HG03025 (cell line): ENCODE measurements around the gene RBM18.

Source experiments
- ATAC-seq: cut with Tn5 transposase; IDR thresholded peaks from one replicate; pipeline ENCODE4 v1.9.1; 2021; ENCODE audit warnings: mild to moderate bottlenecking, moderate library complexity; ENCODE audit not compliant: unreplicated experiment, low FRiP score

RBM18 gene, protein sequence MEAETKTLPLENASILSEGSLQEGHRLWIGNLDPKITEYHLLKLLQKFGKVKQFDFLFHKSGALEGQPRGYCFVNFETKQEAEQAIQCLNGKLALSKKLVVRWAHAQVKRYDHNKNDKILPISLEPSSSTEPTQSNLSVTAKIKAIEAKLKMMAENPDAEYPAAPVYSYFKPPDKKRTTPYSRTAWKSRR

DNA sequence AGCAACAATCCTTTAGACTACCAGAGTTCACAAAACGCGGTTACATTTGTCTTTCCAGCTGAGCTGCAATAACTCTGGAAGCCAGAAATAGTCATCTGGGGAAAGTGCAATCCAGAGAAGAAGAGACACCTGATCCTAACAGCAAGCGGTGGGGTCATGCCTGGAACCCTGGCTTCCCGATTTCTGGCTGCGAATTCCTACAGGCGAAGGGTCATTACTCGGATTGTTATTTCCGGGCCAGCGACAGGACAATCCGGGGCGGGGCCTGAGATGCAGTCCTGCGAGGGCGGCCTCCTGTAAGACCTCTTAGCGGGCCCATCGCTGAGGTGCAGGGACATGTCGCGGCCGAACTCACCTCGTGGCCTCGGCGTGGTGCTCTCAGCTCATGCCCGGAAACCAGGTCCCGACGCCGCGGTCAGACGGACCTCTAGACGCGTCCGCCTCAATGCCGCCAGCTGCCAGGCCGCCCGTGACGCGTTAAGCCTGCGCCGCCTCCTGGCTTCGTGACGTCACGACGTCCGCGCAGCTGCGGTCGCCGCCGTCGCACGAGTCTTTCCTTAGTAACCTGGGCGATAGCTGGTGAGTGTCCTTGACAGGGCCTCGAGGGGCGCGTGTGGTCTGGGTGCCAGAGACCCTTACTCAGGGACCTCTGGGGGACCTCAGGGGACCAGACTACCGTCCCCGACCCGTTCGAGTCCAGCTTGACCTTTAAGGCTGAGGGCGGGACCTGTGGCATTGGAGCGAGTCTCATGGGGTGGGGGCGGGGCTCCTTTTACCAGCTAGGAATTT is at the start of gene RBM18, which contains the start of gene MRRF:
Gene RBM18, minus strand, starts transcription at position 481 of the 789 bp plus-strand sequence. CDS start 3,348 bp downstream, outside the sequence.
Gene MRRF, plus strand, starts transcription at position 523 of the 789 bp plus-strand sequence. CDS start 6,010 bp downstream, outside the sequence.
- peak; percentile 89 for ATAC-seq

GRCh38 chr9:122314165-122314564 is 49.5 kb upstream of the RBM18 start:
- ATAC-seq, result no peak

DNA sequence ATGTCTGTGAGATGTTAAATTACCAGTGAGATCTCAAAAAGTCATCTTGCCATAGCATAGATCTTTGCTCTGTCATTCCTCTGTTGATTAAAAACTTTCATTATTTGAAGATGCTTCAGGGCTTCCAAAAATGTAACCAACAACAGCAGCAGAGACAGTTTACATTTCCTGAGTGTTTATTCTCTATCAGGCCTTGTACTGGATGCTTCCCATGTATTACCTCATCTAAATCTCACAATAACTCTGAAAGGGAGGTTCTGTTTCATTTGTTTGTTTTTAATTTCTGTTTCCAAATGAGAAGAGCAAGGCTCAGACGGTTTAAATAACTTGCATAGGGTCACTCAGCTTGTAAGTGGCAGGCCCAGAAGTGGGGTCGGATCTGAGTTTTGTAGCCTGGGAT is 45.2 kb upstream of the RBM18 start:
- no peak for ATAC-seq

DNA sequence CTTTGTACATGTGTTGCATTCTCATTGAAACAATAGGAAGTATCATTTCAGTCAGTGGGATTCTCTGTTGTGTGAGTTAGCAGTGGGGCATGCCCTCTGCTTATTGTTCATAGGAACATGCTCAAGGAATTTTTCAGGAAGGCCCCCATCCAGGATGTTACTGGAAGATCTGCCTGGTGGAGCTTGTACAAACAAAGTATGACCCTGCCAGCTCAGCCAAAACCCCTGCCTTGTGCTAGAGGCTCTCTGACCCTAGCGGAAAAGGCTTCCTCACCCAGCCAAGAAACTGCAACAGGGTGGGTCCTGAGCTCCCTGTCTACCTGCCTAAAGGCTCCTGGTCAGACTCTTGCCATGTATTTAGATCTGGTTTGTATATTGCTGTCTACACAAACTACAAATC is 43.3 kb upstream of the RBM18 start:
- no peak for ATAC-seq

DNA sequence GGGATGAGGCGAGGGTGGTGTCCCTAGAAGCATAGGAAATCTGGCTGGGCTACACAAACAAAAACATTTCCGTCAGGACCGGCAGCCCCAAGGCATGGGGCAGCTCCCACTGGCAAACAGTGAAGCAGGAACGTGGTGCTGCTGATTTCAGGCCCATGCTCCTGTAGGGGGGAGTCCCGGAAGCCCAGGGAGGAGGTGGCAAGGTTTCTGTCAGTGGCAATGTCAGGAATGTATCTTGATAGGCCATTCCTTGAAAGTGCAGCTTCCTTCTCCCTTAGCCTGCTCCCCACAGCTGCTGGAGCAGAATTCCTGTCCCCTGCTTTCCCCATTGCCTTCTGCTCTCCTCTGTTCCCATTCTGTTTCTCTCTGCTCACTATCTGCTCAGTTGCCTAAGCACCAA is 42.4 kb upstream of the RBM18 start:
- ATAC-seq, result no peak

DNA sequence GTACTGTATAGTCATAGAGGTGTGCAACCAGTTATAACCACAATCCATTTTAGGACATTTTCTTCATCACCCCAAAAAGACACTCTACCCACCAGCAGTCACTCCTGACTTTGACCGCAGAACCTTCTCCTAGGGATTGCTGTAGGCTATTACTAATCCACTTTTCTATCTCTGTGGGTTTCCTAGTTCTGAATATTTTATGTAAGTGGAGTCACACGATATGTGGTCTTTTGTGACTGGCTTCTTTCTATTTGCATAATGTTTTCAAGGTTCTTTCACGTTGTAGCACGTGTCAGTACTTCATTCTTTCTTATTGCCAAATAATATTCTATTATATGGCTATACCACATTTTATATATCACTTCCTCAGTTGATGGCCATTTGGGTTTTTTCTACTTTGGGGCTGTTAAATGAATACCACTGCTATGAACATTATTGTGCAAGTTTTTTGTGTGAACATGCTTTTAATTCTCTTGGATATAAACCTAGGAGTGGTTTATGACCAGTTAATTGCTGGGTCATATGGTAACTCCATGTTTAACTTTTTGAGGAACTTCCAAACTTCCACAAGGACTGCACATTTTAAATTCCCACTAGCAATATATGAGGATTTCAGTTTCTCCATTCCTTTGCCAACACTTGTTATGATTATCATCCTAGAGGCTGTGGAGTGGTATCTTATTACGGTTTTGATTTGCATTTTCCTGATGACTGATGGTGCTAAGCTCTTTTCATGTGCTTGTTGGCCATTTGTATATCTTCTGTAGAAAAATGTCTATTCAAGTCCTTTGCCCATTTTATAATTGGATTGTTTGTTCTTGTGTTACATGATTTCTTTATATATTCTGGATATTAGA is 37.8 kb upstream of the RBM18 start:
- no peak for ATAC-seq

- ATAC-seq, result no peak
These were observed 32.9 kb upstream of the RBM18 start for GRCh38 chr9:122297512-122297911.

DNA sequence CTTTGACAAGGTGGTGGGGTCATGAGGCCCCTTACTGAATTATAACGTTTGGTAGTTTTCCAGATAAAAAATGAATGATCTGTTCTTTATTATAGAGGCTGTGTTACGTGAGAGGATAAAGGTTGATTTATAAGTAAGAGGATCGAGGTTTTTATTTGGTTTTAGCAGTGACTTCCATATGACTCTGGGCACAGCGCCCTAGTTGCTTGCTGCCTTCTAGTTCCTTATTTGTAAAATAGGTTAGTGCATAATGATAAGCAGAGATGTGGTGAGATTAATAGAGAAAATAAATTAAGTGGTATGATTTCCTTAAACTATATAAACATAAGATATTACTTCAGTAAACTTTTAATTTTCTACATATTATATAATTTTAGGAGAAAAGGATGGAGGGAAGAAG is 29.9 kb upstream of the RBM18 start:
- ATAC-seq, result no peak

DNA sequence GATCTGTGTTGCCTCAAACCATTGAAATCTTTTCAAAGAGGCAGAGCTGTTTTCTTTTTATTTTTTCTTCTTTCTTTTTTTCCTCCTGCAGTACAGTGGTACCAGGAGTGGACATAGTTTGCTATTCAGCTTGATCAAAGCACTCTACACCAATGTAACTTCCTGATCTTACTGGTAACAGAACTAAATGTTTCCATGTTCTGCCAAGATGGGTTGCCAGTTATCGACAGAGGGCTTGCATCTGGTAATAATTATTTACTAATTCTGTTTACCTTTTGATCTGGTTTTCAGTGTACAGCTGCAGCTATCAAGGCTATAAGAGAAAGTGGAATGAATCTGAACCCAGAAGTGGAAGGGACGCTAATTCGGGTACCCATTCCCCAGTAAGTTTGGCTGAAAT is 26.8 kb upstream of the RBM18 start:
- no peak for ATAC-seq

DNA sequence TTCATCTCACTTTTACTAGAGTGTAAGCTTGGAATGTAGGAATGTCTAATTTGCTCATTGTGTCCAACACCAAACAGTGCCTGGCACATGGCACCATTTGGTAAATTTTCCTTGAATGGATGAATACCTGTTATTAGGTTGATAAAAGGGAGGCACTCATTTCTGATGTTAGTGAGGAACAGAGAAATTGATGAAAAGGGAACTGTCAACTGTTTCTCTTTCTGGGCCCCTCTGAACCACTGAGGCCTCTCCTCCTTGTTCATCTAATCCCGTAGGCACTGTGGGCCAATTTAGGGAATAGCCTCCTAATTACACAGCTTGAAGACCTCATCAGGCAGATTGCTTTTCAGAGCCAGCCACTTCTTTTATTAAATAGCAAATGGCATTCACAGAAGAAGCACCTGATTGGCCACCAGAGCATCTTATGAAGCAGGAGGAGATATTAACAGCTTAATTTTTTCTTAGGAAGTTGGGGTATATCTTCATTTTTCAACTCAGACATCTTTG is 22.6 kb upstream of the RBM18 start:
- no peak for ATAC-seq

- no peak for ATAC-seq
These were observed 22.1 kb upstream of the RBM18 start for GRCh38 chr9:122286764-122287163.

- no peak for ATAC-seq
These were observed 16.7 kb upstream of the RBM18 start for GRCh38 chr9:122281368-122281767.

DNA sequence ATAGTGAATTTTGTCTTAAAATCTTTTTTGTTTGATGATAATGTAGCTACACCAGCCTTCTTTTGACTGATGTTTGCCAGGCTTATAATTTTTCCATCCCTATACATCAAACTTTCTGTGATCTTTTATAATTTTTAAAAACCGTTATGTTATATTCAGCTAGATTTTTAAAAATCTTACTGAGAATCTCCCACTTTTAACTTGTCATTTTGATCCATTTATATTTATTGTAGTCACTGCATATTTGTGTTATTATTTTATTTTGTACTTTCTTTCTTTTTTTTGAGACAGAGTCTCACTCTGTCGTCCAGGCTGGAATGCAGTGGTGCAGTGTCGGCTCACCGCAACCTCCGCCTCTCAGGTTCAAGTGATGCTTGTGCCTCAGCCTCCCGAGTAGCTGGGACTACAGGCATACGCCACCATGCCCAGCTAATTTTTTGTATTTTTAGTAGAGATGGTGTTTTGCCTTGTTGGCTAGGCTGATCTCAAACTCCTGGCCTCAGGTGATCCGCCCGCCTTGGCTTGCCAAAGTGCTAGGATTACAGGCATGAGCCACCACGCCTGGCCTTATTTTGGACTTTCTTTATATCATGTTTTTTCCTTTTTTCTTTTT is 12.8 kb upstream of the RBM18 start:
- ATAC-seq, result no peak

GRCh38 chr9:122276096-122276495 is 11.5 kb upstream of the RBM18 start:
- ATAC-seq, result no peak

- no peak for ATAC-seq
These were observed 9.4 kb upstream of the RBM18 start for GRCh38 chr9:122274055-122274454.

- no peak for ATAC-seq
These were observed 3.6 kb upstream of the RBM18 start for GRCh38 chr9:122268041-122268814.

DNA sequence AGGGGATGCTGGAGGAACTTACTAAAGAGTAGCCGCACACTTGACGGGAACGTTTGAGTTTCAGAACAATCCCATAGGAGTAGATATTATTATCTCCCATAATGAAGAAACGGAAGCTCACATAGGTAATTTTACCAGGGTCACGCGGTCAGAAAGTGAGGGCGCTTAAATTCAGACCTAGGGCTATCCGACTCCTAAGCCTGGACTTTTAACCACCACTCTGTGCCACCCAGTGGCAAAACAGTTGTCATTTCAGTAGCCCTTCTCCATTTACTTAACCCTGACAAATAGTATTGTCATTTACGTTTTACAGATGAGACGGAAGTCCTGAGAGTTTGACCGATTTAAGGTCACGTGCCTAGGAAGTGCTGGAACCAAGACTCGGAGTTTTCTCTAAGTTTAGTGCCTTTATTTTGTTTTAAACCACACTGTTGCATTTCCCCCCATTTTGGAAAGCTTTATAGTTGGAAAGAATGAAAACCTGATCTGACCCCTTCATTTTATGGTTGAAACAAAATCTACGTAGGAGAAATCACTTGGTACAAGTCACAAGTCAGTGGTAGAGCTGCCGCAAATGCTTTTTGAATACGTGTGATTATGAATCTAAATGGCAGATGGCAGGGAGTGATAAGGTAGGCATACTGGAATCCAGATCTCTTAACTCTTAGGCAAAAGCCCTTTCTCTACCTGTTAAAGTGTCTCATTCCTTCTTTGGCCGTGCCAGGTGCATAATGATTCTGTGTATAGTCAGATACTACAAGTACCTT is 692 bp upstream of the RBM18 start:
- peak; percentile 27 for ATAC-seq

DNA sequence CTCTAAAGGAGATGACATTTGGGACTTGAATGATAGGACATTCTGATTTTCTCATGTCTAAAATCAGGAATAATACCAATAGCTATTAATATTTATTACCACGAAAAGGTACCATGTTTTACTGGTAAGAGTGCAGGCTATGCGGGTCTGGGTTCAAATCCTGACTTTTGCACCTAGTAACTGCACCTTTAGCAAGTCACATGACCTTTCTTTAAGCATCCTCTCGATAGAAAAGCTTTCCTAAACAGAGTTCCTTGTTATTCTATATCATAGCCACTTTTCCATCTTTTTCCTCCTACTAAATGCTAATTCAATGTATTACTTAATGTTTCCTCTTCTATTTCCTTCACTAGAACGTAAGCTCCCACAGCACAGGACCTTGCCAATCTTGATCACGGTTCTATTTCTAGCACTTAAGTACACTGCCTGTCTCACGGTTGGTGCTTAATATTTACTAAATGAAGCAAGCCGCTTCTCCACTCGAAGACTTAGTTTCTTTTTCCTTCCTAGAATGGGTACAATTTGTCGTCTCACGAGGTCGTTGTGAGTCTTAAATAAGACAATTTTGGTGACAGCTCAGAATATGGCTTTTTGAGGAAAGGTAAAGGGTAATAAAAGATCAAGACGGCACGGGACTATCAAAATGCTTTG is 816 bp downstream of the RBM18 start:
- no peak for ATAC-seq

DNA sequence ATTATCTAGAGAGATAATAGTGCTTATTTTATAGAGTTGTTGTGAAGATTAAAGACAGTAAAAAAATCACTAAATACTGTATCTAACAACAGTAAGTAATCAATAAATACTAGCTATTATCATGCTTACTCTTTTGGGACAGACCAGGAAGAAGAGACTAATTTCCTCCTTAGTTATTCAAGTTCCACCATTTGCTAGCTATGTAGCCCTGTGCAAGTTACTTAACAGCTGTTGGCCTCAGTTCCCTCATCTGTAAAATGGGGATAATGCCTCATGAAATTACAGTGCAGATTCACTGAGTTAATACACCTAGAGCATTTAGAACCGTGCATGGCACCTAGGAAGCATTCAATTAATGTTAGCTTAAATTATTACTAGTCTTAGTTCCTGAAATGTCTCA is 2.6 kb downstream of the RBM18 start:
- no peak for ATAC-seq
